ENCODE data around the gene CDCA3.

GRCh38 chr12:6845395-6845794, 5.7 kb downstream of the CDCA3 start:
- TF ChIP-seq POLR2A (IDR thresholded peaks at IDR 0.05; ENCODE audit: low read depth, low read length) (no peak), TAF1 (IDR thresholded peaks at IDR 0.05; ENCODE audit: borderline replicate concordance, low read depth, low read length) (no peak), POLR2AphosphoS5 (IDR thresholded peaks at IDR 0.05; ENCODE audit: low read depth, low read length) (no peak)

All from GM12892 (cell line).